B cell (primary cell): ENCODE measurements around the gene HIF3A. TPM values are rescaled to one million over a fixed set of nuclear protein-coding genes. Genes with fewer than 3 reads are reported as not detected.
A peak's percentile ranks its signal among the peaks of the same experiment; 100 is the strongest.

Experiments
- ATAC-seq: fragments of 200-7000 bp; cut with Tn5 transposase; one replicate; pipeline ENCODE4 v1.10.0; 2021; ENCODE audit warnings: low read depth, mild to moderate bottlenecking, moderate number of reproducible peaks, moderate library complexity
- CTCF ChIA-PET: fragments of 350-600 bp; sonication (Branson Sonifier 250); formaldehyde crosslinking; loops from one replicate; lab custom pipeline; 2021; ENCODE audit warnings: antibody characterized with exemption, inconsistent platforms; lab: Charles Lee
- POLR2A ChIA-PET: fragments of 350-600 bp; sonication (Branson Sonifier 250); formaldehyde crosslinking; loops from one replicate; lab custom pipeline; 2021; ENCODE audit warnings: antibody characterized with exemption; lab: Charles Lee
- DNase-seq: peaks from one replicate; pipeline ENCODE4 v3.0.0; 2013
- H2AFZ ChIP-seq: 2 replicates; pipeline ENCODE4 v1.6.1; 2012; ENCODE audit warnings: mild to moderate bottlenecking, low read depth, low read length; ENCODE audit not compliant: insufficient read depth, poor library complexity, severe bottlenecking
- H3K27ac ChIP-seq, 2 donors: 1 replicate in 1 of 2; 2 replicates in 1 of 2; pipeline ENCODE4 v1.5.1; 2012 to 2013; ENCODE audit warnings: low read length in 2 of 2, mild to moderate bottlenecking in 2 of 2, moderate library complexity in 1 of 2
- H3K27me3 ChIP-seq, 4 experiments: fragments of 200-600 bp in 1 of 4; sonication (generic) in 1 of 4; replicated peaks in 1 of 4; 1 replicate in 2 of 4; 2 replicates in 2 of 4; pipeline versions ENCODE4 v1.6.1 to v1.7.0; 2013 to 2016; ENCODE audit warnings: low read length in 3 of 4, mild to moderate bottlenecking in 2 of 4, mixed read lengths in 1 of 4, moderate library complexity in 1 of 4; ENCODE audit not compliant: insufficient read depth in 4 of 4, control insufficient read depth in 3 of 4; ENCODE audit errors: control extremely low read depth in 1 of 4
- H3K36me3 ChIP-seq, 2 experiments: replicated peaks in 1 of 2; 1 replicate in 1 of 2; 2 replicates in 1 of 2; pipeline versions ENCODE4 v1.6.1 to v1.7.1; 2013; ENCODE audit warnings: low read length in 1 of 2; ENCODE audit not compliant: insufficient read depth in 2 of 2, control insufficient read depth in 1 of 2; ENCODE audit errors: control extremely low read depth in 1 of 2, extremely low read depth in 1 of 2
- H3K4me1 ChIP-seq, 2 donors: fragments of 200-600 bp in 1 of 2; sonication (generic) in 1 of 2; 1 replicate in 1 of 2; 2 replicates in 1 of 2; pipeline versions ENCODE4 v1.5.1 to v1.6.1; 2013 to 2017; ENCODE audit warnings: low read length in 2 of 2; ENCODE audit not compliant: control insufficient read depth in 2 of 2, insufficient read depth in 2 of 2
- H3K4me2 ChIP-seq: replicated peaks from 2 replicates; pipeline ENCODE3; 2012; ENCODE audit warnings: mild to moderate bottlenecking, low read depth, low read length; ENCODE audit not compliant: poor library complexity, severe bottlenecking
- H3K4me3 ChIP-seq, 5 experiments: fragments of 200-600 bp in 1 of 5; sonication (generic) in 1 of 5; 1 replicate in 3 of 5; 2 replicates in 2 of 5; pipeline versions ENCODE4 v1.5.1 to v1.7.0; 2011 to 2016; ENCODE audit warnings: low read length in 4 of 5, mild to moderate bottlenecking in 4 of 5, low read depth in 2 of 5, control low read depth in 1 of 5, moderate library complexity in 1 of 5; ENCODE audit not compliant: insufficient read depth in 1 of 5; ENCODE audit errors: control extremely low read depth in 1 of 5, extremely low read depth in 1 of 5
- H3K79me2 ChIP-seq: fragments of 200-600 bp; sonication (generic); one replicate; pipeline ENCODE4 v1.6.0; 2016; ENCODE audit warnings: low read length; ENCODE audit not compliant: control insufficient read depth, insufficient read depth
- H3K9ac ChIP-seq: fragments of 200-600 bp; sonication (generic); 2 replicates; pipeline ENCODE4 v1.6.1; 2017; ENCODE audit warnings: mild to moderate bottlenecking, low read length, moderate library complexity
- H3K9me3 ChIP-seq, 3 donors: one replicate each; pipeline versions ENCODE4 v1.6.1 to v1.7.1; 2013; ENCODE audit warnings: low read length in 2 of 3; ENCODE audit not compliant: control insufficient read depth in 2 of 3, insufficient read depth in 1 of 3; ENCODE audit errors: control extremely low read depth in 1 of 3
- H4K20me1 ChIP-seq: 2 replicates; pipeline ENCODE4 v1.6.0; 2012; ENCODE audit warnings: mild to moderate bottlenecking, low read length; ENCODE audit not compliant: insufficient read depth, control insufficient read depth, poor library complexity, severe bottlenecking
- H3K27ac Mint-ChIP-seq: one replicate; pipeline ENCODE4 v1.8.0; 2021; ENCODE audit warnings: mixed read lengths
- H3K27me3 Mint-ChIP-seq: one replicate; pipeline ENCODE4 v1.8.0; 2021; ENCODE audit warnings: mixed read lengths
- H3K4me1 Mint-ChIP-seq: one replicate; pipeline ENCODE4 v1.8.0; 2021; ENCODE audit warnings: mixed read lengths
- H3K4me3 Mint-ChIP-seq: one replicate; pipeline ENCODE4 v1.8.0; 2021; ENCODE audit warnings: mixed read lengths
- H3K9me3 Mint-ChIP-seq: one replicate; pipeline ENCODE4 v1.8.0; 2022; ENCODE audit warnings: mixed read lengths; ENCODE audit not compliant: insufficient read depth
- CTCF ChIP-seq: fragments of 200-600 bp; IDR thresholded peaks from one replicate; pipeline ENCODE4 v1.8.0; 2022; ENCODE audit warnings: antibody characterized with exemption, mild to moderate bottlenecking
- EZH2 ChIP-seq: IDR thresholded peaks from 2 replicates; pipeline ENCODE4 v1.6.1; 2012; ENCODE audit warnings: borderline replicate concordance, low read depth, mild to moderate bottlenecking, moderate library complexity, low read length; ENCODE audit not compliant: insufficient read depth, poor library complexity, severe bottlenecking
- WGBS: methylation state at CpG from one replicate; pipeline ENCODE4 v1.1.5; 2013; ENCODE audit warnings: missing lambda C conversion rate; ENCODE audit not compliant: insufficient coverage; 5-methylcytosine and 5-hydroxymethylcytosine counted together
- intact Hi-C: fragments of 100-400 bp; cut with micrococcal nuclease; formaldehyde crosslinking; loops from one replicate; pipeline ENCODE4 v1.10.0; 2022
- polyA plus RNA-seq: library from polyadenylated mRNA; depleted of rRNA; stranded (reverse); fragments of >200 nt; gene quantifications from 2 replicates; pipeline ENCODE4 v1.2.3, GENCODE V29; 2012
- total RNA-seq, 2 donors: library from RNA; stranded (reverse); fragments of 120-200 nt in 1 of 2; gene quantifications; 1 replicate in 1 of 2; 2 replicates in 1 of 2; pipeline versions ENCODE4 v1.2.3 to v1.2.4, GENCODE V29; 2013 to 2022

HIF3A gene
- total and polyA plus RNA-seq, 2 donors (not counting 1 experiment from before 2014, with no cell fraction given), result not detected

GRCh38 chr19:46357846-46358583 is 61.2 kb downstream of the HIF3A start:
- no peaks in the 10 kb centered on the region for H3K9me3 ChIP-seq
- Mint-ChIP-seq H3K9me3 (no peaks in the 10 kb centered on the region), H3K27me3 (no peaks in the 10 kb centered on the region), H3K4me1 (peaks cover 15% of the 10 kb centered on the region), H3K4me3 (no peak overlapping the region), H3K27ac (no peak overlapping the region)
- intact Hi-C loops, result no loop called here
- no peak for DNase-seq
- no peak overlapping the region for H3K9ac ChIP-seq
- ChIA-PET POLR2A (no interaction called here), CTCF (interaction anchor here (1.0 kb wide), 1 partner anchor 11 kb away, joined by 3 read pairs; the partner anchor contains the start of gene PPP5C)
- H2AFZ ChIP-seq, result no peak overlapping the region
- H3K4me3 ChIP-seq, result no peak overlapping the region
- no peaks in the 10 kb centered on the region for H3K27me3 ChIP-seq
- H3K4me2 ChIP-seq, result no peak overlapping the region
- no peak overlapping the region for H3K27ac ChIP-seq
- peaks cover 7% of the 10 kb centered on the region for H4K20me1 ChIP-seq
- H3K79me2 ChIP-seq, result peaks cover 45% of the 10 kb centered on the region
- WGBS, result 100% methylated on average over 1 of the region's 7 CpGs
- TF ChIP-seq CTCF (no peak), EZH2 (no peak)
- no peak for ATAC-seq
- peaks cover 0 to 35% of the 10 kb centered on the region in 2 experiments for H3K36me3 ChIP-seq
- H3K4me1 ChIP-seq, result peaks cover 6 to 8% of the 10 kb centered on the region in 2 donors

- intact Hi-C loops, result no loop called here
- Mint-ChIP-seq H3K4me1 (peaks cover 7% of the 10 kb centered on the region), H3K9me3 (no peaks in the 10 kb centered on the region), H3K27ac (no peak overlapping the region), H3K27me3 (no peaks in the 10 kb centered on the region), H3K4me3 (no peak overlapping the region)
- H2AFZ ChIP-seq, result no peak overlapping the region
- H4K20me1 ChIP-seq, result peaks cover 19% of the 10 kb centered on the region
- H3K9me3 ChIP-seq, result no peaks in the 10 kb centered on the region
- no peak overlapping the region for H3K27ac ChIP-seq
- WGBS, result no CpG with 5 or more reads among the region's 2 CpGs
- peak overlapping the region; percentile 20 for H3K9ac ChIP-seq
- peaks cover 48% of the 10 kb centered on the region for H3K79me2 ChIP-seq
- H3K27me3 ChIP-seq, result no peaks in the 10 kb centered on the region
- H3K4me3 ChIP-seq, result no peak overlapping the region
- H3K4me2 ChIP-seq, result peak overlapping the region; percentile 27
- TF ChIP-seq CTCF (no peak), EZH2 (no peak)
- no peak for ATAC-seq
- CTCF ChIA-PET, result no interaction called here
- peaks cover 0 to 6% of the 10 kb centered on the region in 2 donors for H3K4me1 ChIP-seq
- DNase-seq, result no peak
- POLR2A ChIA-PET, result no interaction called here
- peaks cover 0 to 22% of the 10 kb centered on the region in 2 experiments for H3K36me3 ChIP-seq
These were observed 65.1 kb downstream of the HIF3A start for GRCh38 chr19:46361915-46362314.
